Loucy (cell line): ENCODE data around the gene YAF2.

Experiments used
- H2AFZ ChIP-seq: fragments of 200-600 bp; sonication (generic); 2 replicates; pipeline ENCODE4 v1.6.0; 2016; ENCODE audit warnings: antibody characterized with exemption, mild to moderate bottlenecking, low read length, moderate library complexity
- H3F3A ChIP-seq: fragments of 200-600 bp; 2 replicates; pipeline ENCODE4 v1.6.0; 2016; ENCODE audit warnings: antibody characterized with exemption, low read depth, mild to moderate bottlenecking
- H3K27me3 ChIP-seq: fragments of 200-600 bp; sonication (generic); 2 replicates; pipeline ENCODE4 v1.6.1; 2014; ENCODE audit warnings: low read length, mild to moderate bottlenecking; ENCODE audit not compliant: insufficient read depth, poor library complexity, severe bottlenecking
- H3K36me3 ChIP-seq: fragments of 200-600 bp; sonication (generic); 2 replicates; pipeline ENCODE4 v1.6.1; 2016; ENCODE audit warnings: low read length; ENCODE audit not compliant: insufficient read depth
- H3K4me1 ChIP-seq: fragments of 200-600 bp; sonication (generic); 2 replicates; pipeline ENCODE4 v1.5.1; 2014; ENCODE audit warnings: low read length, mild to moderate bottlenecking; ENCODE audit not compliant: insufficient read depth, poor library complexity, severe bottlenecking
- H3K4me2 ChIP-seq: fragments of 200-600 bp; sonication (generic); 2 replicates; pipeline ENCODE4 v1.6.0; 2014; ENCODE audit warnings: antibody characterized with exemption, low read length, low read depth, mild to moderate bottlenecking; ENCODE audit not compliant: poor library complexity, severe bottlenecking
- H3K4me3 ChIP-seq: fragments of 200-600 bp; sonication (generic); 2 replicates; pipeline ENCODE4 v1.5.1; 2014; ENCODE audit warnings: low read length, mild to moderate bottlenecking, mixed read lengths; ENCODE audit not compliant: poor library complexity, severe bottlenecking
- H3K79me2 ChIP-seq: fragments of 200-600 bp; sonication (generic); 2 replicates; pipeline ENCODE4 v1.6.1; 2014; ENCODE audit warnings: low read length; ENCODE audit not compliant: insufficient read depth
- H3K9ac ChIP-seq: fragments of 200-600 bp; sonication (generic); 2 replicates; pipeline ENCODE4 v1.6.0; 2014; ENCODE audit warnings: mild to moderate bottlenecking, low read depth, low read length, moderate library complexity; ENCODE audit not compliant: poor library complexity, severe bottlenecking
- H3K9me2 ChIP-seq: fragments of 200-600 bp; sonication (generic); replicated peaks from 2 replicates; pipeline ENCODE4 v1.6.1; 2016; ENCODE audit warnings: low read depth, low read length, mixed read lengths
- H3K9me3 ChIP-seq: fragments of 200-600 bp; sonication (generic); 2 replicates; pipeline ENCODE4 v1.6.1; 2014; ENCODE audit warnings: mild to moderate bottlenecking, antibody characterized with exemption, low read length, low read depth; ENCODE audit not compliant: insufficient read depth
- H4K20me1 ChIP-seq: fragments of 200-600 bp; sonication (generic); 2 replicates; pipeline ENCODE4 v1.6.0; 2014; ENCODE audit warnings: antibody characterized with exemption, low read length, mild to moderate bottlenecking; ENCODE audit not compliant: insufficient read depth, poor library complexity, severe bottlenecking
- CTCF ChIP-seq: fragments of 200-600 bp; sonication (generic); conservative IDR thresholded peaks from 2 replicates; pipeline ENCODE4 v1.5.1; 2014; ENCODE audit warnings: mild to moderate bottlenecking, antibody characterized with exemption, low read length
- EZH2phosphoT487 ChIP-seq: fragments of 200-600 bp; IDR thresholded peaks from 2 replicates; pipeline ENCODE4 v1.6.1; 2018; ENCODE audit warnings: antibody characterized with exemption, mild to moderate bottlenecking, moderate library complexity, borderline replicate concordance

The YAF2 gene

GRCh38 chr12:42266579-42267230, 28.7 kb upstream of the YAF2 start:
- Histone ChIP-seq H2AFZ (no peak overlapping the region), H3K36me3 (no peaks in the 10 kb centered on the region), H3K27me3 (no peaks in the 10 kb centered on the region), H3K4me2 (no peak overlapping the region), H3K4me3 (no peak overlapping the region), H4K20me1 (no peaks in the 10 kb centered on the region), H3F3A (0 out of 2 replicates have a peak, but pooled peaks cover 6% of the 10 kb centered on the region), H3K4me1 (peaks cover 14% of the 10 kb centered on the region), H3K9ac (no peak overlapping the region), H3K9me3 (no peaks in the 10 kb centered on the region), H3K79me2 (no peaks in the 10 kb centered on the region), H3K9me2 (no peaks in the 10 kb centered on the region)
- TF ChIP-seq EZH2phosphoT487: no peak
- no peak for TF ChIP-seq CTCF

GRCh38 chr12:42262271-42262670, 24.2 kb upstream of the YAF2 start:
- Histone ChIP-seq H3F3A (0 out of 2 replicates have a peak, but pooled peaks cover 2% of the 10 kb centered on the region), H3K4me1 (no peaks in the 10 kb centered on the region), H3K9me2 (no peaks in the 10 kb centered on the region), H2AFZ (no peak overlapping the region), H3K9ac (no peak overlapping the region), H4K20me1 (no peaks in the 10 kb centered on the region), H3K4me2 (no peak overlapping the region), H3K27me3 (no peaks in the 10 kb centered on the region), H3K36me3 (no peaks in the 10 kb centered on the region), H3K4me3 (no peak overlapping the region), H3K79me2 (no peaks in the 10 kb centered on the region), H3K9me3 (no peaks in the 10 kb centered on the region)
- TF ChIP-seq CTCF (no peak), EZH2phosphoT487 (no peak)

- no peaks in the 10 kb centered on the region for H3K27me3 ChIP-seq
- H3K9me2 ChIP-seq: no peaks in the 10 kb centered on the region
- TF ChIP-seq CTCF (no peak), EZH2phosphoT487 (no peak)
- 0 out of 2 replicates have a peak, but pooled peaks cover 2% of the 10 kb centered on the region for H3F3A ChIP-seq
- H3K4me1 ChIP-seq: no peaks in the 10 kb centered on the region
- no peak overlapping the region for H3K4me3 ChIP-seq
- H3K9ac ChIP-seq: no peak overlapping the region
- H2AFZ ChIP-seq: no peak overlapping the region
- no peaks in the 10 kb centered on the region for H3K79me2 ChIP-seq
- H3K36me3 ChIP-seq: no peaks in the 10 kb centered on the region
- no peaks in the 10 kb centered on the region for H4K20me1 ChIP-seq
- H3K9me3 ChIP-seq: no peaks in the 10 kb centered on the region
- H3K4me2 ChIP-seq: no peak overlapping the region
These were observed 23.7 kb upstream of the YAF2 start for GRCh38 chr12:42261708-42262107.
